Activated naive CD4-positive, alpha-beta T cell treated with Interleukin-2 at 50 U/mL for 16 hours (primary cell): ENCODE measurements around the gene DDX1.
"Not testable (repeated sequence)": the region's sequence is repeated elsewhere in the genome, so short reads cannot be mapped to it uniquely, and the experiment has no call there.

ENCODE experiments used
- DNase-seq: peaks from one replicate; pipeline ENCODE4 v3.0.0-alpha.2; 2020

DDX1 gene

DNA sequence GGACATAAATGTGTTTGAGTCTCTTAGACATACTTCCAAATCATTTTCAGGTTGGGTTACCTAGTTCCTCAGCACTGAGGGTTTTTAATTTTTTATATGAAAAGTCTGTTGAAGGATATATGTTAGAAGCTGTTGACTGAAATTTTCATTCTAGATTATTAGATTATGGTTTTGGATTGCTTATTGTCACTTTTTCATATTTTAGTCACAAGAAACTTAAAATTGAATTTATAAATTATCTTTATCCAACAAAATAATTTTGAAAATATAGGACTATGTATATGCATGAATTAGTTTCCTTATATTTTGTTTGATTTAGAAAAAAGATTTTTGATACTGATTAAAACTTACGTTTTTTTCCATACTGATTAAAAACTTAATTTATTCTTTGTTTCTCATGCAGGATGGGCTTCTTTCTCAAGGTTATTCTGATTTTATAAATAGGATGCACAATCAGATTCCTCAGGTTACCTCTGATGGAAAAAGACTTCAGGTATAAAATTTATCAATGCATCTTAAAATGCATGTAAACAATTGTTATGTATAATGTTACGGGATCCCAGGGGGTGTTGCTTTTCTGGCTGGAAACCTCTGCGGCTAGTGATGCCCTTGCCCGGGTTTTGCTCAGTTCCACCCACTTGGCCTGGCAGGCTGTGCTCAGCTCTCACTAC lies 26.2 kb downstream of the DDX1 start:
- no peak for DNase-seq

DNA sequence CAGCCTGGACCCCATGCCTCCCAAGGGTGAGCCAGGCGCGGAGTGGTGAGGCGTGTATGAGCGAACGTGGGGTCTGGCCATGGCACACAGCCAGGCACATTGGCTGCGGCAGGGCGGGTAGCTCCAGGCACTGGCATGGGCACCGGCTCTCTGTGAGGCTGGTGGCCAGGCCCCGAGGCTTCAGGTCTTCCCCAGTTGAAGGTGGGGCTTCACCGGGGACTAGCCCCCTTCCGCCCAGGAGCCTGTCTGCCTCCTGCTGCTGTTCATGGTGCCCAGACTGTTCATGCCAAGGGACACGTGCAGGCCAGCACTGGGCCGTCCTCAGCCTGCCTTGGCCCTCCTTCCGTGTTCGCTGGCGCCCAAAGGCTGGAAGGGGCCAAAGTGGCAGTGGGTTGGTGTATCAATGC lies 26.8 kb downstream of the DDX1 start:
- no peak for DNase-seq

DNA sequence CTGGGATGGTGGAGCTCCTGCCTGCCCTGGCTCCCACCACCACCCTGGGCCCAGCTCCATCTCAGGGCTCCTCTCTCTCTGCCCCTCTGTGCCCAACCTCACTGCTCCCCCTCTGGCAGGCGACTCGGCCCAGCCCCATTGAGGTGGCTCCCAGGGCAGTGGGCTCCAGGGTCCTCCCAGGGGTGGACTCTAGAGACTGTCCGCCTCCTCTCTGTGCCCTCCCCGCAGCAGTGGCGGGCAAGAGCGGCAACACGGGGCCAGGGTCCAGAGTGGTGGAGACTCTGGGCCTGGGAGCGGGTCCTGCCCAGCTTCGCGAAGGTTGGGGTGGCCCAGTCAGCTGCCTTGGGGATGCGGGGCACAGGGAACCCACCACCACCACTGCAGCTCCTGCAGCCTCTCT lies 27.4 kb downstream of the DDX1 start:
- no peak for DNase-seq

DNA sequence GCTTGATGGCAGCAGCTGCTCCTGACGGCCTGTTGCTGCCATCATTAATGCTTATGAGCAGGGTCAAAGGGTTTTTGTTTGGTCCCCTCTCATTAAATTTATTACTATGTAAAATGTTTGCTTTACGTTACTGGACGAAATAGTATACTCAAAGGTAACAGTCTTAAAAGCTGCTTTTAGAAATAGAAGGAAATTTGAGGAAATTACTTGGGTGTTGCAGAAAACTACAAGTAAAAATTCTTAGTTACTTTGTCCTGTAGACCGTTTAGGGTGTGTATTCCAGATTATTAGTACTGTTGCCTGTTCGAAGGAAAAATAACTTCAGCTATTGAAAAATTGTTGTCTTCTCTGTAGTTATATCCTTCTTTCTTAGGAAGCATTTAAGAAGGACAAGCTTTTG lies 27.8 kb downstream of the DDX1 start:
- no peak for DNase-seq

DNA sequence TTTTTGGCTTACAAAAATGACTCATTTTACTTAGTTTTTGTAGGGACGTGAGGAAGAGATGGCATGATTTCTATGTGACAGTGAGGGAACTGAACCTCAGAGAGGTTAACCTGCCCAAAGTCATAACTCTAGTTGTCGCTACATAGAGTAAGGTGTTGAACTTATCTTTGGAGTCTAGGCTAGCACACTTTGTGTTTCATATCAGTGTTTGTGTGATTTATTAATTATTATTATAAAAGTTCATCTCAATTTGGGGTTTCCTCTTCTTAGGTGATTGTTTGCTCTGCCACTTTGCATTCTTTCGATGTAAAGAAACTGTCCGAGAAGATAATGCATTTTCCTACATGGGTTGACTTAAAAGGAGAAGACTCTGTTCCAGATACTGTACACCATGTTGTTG lies 28.3 kb downstream of the DDX1 start:
- no peak for DNase-seq

DNA sequence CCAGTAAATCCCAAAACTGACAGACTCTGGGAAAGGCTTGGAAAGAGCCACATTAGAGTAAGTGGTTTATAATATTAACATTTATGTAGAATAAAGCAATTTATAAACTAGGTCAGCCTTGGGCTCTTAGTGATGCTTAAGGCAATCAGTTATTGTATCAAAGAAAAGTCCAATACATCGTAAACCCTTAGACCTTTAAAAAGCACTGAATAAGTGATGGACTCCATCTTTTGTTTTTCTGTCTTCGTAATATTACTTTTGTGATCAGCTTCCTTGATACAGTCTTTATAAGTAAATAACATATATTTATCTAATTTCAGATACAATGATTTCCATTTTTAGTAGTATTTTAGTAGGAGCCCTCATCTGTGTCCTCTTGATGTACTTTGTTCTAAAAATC lies 28.7 kb downstream of the DDX1 start:
- no peak for DNase-seq

DNA sequence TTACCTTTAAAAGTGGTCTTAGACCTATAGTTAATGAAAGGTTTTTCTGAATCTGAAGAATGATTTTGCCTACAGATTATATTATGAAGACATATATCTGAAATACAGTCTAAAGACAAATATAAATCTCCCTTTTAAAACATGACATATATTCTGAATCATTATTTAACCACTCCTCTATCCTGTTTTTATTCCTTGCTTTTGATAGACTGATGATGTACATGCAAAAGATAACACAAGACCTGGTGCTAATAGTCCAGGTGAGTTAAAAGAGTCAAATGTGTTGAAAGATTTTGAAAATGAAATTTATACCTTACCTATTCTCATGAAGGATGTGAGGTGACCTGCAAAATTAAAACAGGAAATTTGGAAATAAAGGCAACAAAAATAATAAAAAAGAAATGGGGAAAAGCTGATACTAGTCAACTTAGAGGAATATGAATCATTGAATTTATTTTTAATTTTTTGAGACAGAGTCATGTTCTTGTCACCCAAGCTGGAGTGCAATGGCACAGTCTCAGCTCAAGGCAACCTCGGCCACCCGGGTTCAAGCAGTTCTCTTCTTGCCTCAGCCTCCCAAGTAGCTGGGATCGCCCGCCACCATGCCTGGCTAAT lies 29.3 kb downstream of the DDX1 start:
- no peak for DNase-seq

DNA sequence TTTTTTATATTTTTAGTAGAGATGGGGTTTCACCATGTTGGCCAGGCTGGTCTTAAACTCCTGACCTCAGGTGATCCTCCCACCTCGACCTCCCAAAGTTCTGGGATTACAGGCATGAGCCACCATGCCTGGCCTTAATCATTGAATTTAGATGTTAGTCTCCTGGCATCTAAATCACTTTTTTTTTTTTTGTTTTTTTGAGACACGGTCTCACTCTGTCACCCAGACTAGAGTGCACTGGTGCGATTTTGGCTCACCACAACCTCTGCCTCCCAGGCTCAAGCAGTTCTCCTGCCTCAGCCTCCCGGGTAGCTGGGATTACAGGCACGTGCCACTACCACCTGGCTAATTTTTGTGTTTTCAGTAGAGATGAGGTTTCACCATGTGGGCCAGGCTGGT lies 29.8 kb downstream of the DDX1 start:
- not testable (repeated sequence) for DNase-seq

DNA sequence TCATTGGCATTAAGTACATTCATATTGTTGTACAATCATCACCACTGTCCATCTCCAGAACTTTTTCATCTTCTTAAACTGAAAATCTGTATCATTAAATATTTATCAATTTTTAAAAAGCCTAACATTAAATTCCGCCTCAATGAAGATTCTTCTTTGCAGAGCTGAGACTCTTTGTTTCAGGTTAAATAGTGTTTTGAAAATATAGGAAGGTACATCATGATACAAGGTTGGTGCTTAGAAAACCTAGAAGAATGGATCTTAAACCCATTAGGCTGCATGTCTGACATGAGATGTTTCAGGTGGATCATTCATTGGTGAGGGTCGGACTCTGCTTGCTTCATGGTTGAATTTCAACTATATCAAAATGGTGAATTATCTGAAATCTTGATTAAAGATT lies 30.5 kb downstream of the DDX1 start:
- DNase-seq = no peak

DNA sequence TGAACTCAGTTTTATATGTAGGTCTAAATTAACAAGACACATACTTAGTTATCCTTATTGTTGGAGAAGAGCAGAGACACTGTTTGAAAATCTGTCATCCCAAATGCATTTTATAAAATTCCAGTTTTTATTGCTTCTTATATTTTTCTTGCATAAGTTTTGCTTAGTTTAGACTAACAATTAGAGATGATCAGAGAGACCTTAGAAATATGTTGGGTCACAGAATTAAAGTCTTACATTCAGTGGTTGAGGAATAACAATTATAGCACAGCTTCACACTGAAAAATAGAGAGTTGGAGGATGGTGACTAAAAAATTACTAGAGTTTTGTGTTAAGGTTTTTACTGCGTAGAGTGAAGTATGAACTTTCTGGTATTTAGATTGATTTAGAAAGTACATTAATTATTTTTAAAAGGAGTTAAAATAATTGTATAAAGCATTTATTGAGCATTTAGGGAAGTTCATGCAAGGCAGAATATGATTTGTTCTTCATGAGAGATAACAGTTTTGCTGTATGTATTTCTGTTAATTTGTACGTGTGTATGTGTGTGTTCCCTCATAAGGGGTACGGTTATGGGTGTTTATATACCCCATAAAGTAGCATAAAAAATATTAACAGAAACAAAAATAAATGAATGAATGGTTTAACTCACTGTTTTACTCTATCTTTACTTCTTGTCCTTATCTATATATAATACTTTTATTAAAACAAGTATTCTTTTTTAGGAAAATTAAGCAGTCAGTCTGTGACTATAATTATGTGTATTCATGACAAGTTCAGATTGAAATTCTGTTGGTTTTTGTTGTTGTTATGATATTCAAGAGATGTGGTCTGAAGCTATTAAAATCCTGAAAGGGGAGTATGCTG lies 31.2 kb downstream of the DDX1 start:
- DNase-seq = no peak

DNA sequence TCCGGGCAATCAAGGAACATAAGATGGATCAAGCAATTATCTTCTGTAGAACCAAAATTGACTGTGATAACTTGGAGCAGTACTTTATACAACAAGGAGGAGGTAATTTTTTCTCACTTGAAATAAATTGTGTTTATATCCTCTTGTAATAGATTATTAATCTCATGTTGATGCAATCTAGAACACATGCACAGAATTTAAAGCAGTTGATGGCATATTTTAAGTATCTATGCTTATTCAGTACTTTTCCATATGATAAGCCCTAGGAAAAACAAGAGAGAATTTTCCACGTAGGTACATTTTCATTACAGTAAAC lies 31.8 kb downstream of the DDX1 start:
- DNase-seq = no peak

DNA sequence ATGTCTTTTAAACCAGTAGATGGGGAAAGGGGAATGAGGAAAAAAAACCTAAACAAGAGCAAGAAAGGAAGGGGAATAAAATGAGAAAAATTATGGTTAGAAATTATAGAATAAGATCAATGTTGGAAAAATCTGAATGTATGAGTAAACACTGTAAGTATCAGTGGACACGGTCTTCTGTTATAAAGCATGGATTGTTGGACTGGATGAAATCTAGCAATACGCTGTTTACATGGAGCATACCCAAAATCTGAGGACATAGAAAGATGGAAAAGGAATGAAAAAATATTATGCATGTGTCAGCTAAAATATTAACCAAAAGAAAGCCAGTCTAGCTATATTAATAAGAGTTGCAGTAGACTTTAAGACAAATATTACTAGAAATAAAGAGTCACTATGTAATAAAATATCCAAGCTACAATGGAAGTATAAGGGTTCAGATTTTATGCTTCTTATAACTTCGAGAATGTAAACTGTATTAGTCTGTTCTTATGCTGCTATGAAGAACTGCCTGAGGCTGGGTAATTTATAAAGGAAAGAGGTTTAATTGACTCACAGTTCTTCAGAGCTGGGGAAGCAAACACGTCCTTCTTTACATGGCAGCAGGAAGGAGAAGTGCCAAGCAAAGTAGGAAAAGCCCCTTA lies 32.4 kb downstream of the DDX1 start:
- DNase-seq = no peak

DNA sequence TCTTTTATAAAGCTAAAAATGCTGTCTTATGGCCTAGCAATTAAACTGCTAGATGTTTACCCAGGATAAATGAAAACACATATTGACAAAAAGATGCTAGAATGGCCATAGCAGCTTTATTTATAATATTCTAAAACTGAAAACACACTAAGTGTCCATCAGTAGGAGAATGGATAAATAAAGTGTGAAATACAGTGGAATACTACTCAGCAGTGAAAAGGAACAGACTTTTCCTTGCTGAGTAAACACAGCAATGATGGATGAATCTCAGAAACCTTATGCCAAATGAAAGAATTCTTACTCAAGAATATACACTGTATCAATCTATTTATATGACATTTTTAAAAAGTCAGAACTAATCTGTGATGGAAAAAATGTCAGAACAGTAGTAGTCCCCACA lies 33.2 kb downstream of the DDX1 start:
- DNase-seq = no peak

DNA sequence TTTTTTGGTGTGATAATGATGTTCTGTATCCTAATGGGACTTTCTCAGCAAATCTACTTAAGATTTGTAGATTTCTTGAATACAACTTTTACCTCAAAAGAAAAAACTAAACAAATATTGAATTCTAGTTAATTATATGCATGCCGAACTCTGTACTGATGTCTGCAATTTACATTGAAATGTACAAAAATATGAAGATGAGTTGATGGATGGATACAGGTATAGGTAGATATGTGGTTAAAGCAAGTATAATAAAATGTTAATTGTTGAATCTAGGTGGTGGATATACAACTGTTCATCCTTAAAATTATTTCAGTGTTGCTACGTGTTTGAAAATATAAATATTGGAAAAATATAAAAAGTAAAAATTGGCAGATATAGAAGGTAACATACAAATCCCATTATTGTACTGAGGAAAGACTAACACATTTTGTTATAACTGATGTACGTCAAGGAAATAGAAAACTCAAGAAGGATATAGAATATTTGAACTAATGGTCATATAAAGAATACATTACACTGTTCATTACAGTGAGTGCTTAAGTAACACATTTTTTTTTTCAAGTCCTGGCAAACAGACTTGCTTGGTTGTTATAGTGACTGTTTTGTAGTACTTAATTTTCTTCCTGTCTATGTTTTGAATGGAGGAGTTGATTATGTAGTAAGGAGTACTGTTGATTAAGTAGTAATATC lies 33.8 kb downstream of the DDX1 start:
- no peak for DNase-seq

DNA sequence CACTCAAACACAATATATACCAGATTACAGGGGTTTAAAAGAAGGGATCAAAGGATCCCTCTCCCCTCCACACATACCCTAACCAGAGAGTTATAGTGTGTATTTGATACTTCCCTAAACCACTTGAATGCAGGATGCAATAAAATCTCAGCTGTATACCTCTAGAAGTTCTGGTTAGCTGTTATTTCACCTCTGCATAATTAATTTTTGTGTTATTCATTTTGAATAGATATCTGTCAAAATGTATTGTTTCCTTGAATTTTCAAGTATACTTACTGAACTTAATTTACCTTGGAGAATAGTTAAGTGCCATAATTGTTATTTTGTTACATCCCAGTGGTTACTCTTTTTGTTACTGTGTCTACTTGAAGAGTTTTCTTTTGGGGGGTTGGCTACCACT lies 34.5 kb downstream of the DDX1 start:
- DNase-seq = no peak

DNA sequence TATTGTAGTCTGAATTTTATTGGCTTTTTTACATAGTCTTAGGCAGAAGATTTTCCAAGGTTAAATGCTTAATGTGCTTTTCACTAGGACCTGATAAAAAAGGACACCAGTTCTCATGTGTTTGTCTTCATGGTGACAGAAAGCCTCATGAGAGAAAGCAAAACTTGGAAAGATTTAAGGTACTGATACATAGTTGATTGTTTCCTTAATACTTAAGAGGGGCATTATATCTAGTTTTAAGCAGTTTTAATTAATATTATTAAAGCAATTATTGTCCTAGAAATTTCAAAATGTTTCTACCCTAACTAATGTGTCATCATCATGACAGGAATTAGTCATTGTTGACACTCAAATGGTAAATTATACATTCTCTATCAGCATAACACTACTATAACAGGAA lies 35.3 kb downstream of the DDX1 start:
- no peak for DNase-seq

DNA sequence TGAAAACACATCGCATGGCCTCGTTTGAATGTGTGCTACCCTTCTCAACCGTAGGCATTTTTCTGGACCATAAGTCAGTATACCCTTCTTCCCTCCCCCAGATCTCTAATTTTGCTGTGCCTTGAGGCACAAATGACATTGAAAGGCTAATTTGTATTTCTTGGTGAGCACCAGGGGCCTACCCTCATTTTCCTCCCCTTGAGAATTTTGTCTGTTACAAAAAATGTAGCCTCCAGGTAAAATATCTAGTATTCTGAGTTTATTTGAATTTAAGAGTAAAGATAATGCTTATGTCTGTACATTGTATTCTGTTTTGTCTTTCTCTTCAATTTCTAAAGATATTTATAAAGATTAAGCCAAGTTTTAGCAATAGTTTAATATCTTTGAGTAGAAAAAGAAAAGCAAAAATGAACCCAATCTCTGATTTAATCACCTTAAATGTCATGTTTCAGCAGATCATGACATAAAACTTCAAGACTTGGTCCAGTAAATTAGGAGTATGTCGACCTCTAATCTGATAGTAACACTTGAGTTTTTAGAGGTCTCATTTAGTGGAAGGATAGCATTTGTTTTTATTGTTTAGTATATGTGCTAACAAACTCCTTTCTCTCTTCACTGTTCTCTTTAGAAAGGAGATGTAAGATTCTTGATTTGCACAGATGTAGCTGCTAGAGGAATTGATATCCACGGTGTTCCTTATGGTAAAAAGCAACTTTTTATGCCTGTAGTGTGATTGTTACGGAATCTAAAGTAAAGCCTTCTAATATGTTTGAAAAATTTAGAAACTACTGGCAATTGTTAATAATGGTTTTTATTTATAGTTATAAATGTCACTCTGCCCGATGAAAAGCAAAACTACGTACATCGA lies 36.4 kb downstream of the DDX1 start:
- no peak for DNase-seq

DNA sequence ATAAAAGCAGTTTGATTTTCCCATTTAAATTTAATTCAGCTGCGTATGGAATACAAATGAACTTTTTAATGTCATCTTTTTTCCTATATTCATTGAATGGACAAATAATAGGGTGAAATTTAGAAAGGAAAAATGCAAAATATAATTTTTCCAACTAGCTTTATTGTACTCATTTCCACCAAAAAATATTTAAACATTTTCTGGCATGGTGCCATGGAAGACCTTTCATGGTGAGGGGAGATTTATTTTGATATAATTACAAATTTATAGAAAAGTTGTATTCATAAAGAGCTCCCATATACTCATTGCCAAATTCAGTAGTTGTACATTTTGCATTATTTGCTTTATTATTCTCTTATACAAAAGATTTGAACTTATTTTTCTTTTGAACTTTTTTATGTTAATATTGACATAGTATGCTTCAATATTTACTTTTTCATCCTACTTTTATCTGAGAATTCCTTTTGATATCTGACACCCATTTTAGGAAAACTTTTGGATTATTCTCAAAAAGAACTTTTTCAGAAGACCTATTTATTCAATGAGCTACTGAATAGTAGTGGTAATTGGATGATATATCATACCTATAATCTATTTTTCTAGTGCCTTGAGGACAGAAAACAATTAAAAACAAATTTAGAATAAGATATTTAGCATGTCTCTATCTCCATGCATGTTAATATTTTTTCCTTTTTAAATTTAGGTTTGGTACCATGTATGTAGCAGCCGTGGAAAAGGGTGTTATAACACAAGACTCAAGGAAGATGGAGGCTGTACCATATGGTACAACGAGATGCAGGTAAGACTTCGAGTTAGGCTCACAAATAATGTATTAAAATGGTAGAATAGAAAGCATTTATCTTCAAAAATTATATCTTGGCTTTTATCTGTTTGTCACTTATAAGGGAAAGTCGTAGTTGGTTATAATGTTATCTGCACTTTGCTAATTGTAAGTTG lies 37.5 kb downstream of the DDX1 start:
- no peak for DNase-seq

DNA sequence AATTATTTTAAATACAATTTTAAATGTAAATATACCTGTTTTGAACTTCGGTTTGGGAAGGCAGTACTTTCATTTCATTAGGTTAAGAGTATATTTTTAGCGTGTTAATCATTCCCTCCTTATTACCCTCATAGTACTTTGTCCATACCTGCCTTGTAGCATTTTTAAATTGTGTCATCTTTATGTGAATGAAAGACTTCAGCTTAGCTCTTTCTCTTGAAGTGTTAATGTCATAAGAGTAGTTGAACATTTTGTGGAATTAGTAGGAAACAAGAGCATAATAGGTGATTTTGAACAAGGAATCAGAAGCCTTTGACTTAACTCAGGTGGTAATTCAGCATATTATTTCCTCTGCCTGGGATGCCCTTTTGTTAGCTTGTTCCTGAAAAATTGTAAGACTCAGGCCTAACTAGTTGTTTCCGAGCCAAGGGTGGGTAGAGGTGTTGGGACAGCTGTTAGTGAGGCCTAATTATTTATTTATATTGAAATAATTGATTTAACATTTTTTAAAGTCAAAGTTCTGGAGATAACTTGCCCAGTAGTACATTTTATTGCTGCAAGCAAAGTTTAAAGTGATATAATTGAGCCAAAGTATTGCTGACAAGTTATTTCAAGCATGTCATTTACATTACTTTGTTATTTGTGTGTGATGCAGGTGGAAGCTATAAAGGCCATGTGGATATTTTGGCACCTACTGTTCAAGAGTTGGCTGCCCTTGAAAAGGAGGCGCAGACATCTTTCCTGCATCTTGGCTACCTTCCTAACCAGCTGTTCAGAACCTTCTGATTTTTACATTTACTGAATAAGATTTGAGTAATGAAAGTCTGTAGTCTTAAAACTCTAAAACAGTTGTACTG lies 38.7 kb downstream of the DDX1 start:
- no peak for DNase-seq
